IMR-90 (cell line): Measurements from ENCODE around the gene ZNF354B. TPM values are rescaled to one million over a fixed set of nuclear protein-coding genes. Genes with fewer than 3 reads are reported as not detected.

ENCODE experiments used
- ATAC-seq: fragments of 200-7000 bp; cut with Tn5 transposase; 2 replicates; pipeline ENCODE4 v1.9.1; 2020; ENCODE audit warnings: low read depth, mild to moderate bottlenecking, moderate library complexity
- BruUV-seq: library from RNA; stranded (reverse); fragments of 400-500 nt; replicated peaks from 2 replicates; lab custom pipeline; 2021; lab: Mats Ljungman, UMichigan
- CTCF ChIA-PET: fragments of 300-600 bp; formaldehyde crosslinking; extraction: SDS; loops from one replicate; lab custom pipeline; 2021; ENCODE audit warnings: antibody characterized with exemption; lab: Yijun Ruan, JAX
- POLR2A ChIA-PET: fragments of 300-600 bp; sonication (Branson Sonifier 250); formaldehyde crosslinking; loops from one replicate; lab custom pipeline; 2022; ENCODE audit warnings: antibody characterized with exemption; ENCODE audit not compliant: unreplicated experiment; lab: Charles Lee
- DNase-seq: peaks from one replicate; pipeline ENCODE4 v3.0.0; 2013
- H2AFZ ChIP-seq: replicated peaks from 2 replicates; pipeline ENCODE3; 2013; ENCODE audit warnings: low read length, mild to moderate bottlenecking; ENCODE audit not compliant: poor library complexity
- H2AK5ac ChIP-seq: 2 replicates; pipeline ENCODE4 v1.6.1; 2013; ENCODE audit warnings: low read depth, low read length, inconsistent platforms
- H2AK9ac ChIP-seq: replicated peaks from 2 replicates; pipeline ENCODE3; 2013; ENCODE audit warnings: mild to moderate bottlenecking, low read depth, low read length, moderate library complexity; ENCODE audit not compliant: poor library complexity
- H2BK120ac ChIP-seq: 2 replicates; pipeline ENCODE4 v1.6.1; 2013; ENCODE audit warnings: low read depth, low read length, inconsistent platforms
- H2BK15ac ChIP-seq: 3 replicates; pipeline ENCODE4 v1.6.1; 2013; ENCODE audit warnings: low read depth, low read length, inconsistent platforms
- H2BK20ac ChIP-seq: 2 replicates; pipeline ENCODE4 v1.6.1; 2013; ENCODE audit warnings: low read depth, mild to moderate bottlenecking, inconsistent platforms, low read length, moderate library complexity
- H2BK5ac ChIP-seq: 2 replicates; pipeline ENCODE4 v1.6.1; 2013; ENCODE audit warnings: mild to moderate bottlenecking, low read depth, low read length, inconsistent platforms; ENCODE audit not compliant: poor library complexity, severe bottlenecking
- H3K14ac ChIP-seq: replicated peaks from 2 replicates; pipeline ENCODE4 v1.6.1; 2013; ENCODE audit warnings: low read depth, low read length, inconsistent platforms
- H3K18ac ChIP-seq: 2 replicates; pipeline ENCODE4 v1.6.1; 2013; ENCODE audit warnings: low read depth, low read length, control low read depth
- H3K23ac ChIP-seq: 2 replicates; pipeline ENCODE4 v1.6.1; 2013; ENCODE audit warnings: low read depth, low read length, inconsistent platforms
- H3K27ac ChIP-seq: 2 replicates; pipeline ENCODE4 v1.5.1; 2013; ENCODE audit warnings: mild to moderate bottlenecking, control low read depth, low read length; ENCODE audit not compliant: insufficient read depth
- H3K27me3 ChIP-seq: 2 replicates; pipeline ENCODE4 v1.6.1; 2013; ENCODE audit warnings: low read length; ENCODE audit not compliant: control insufficient read depth, insufficient read depth
- H3K36me3 ChIP-seq: 2 replicates; pipeline ENCODE4 v1.6.1; 2013; ENCODE audit warnings: low read length, mixed read lengths; ENCODE audit not compliant: control insufficient read depth, insufficient read depth
- H3K4ac ChIP-seq: 2 replicates; pipeline ENCODE4 v1.6.1; 2013; ENCODE audit warnings: low read depth, low read length, inconsistent platforms
- H3K4me1 ChIP-seq: 2 replicates; pipeline ENCODE4 v1.6.1; 2013; ENCODE audit warnings: low read length, mixed read lengths; ENCODE audit not compliant: control insufficient read depth, insufficient read depth
- H3K4me2 ChIP-seq: 2 replicates; pipeline ENCODE4 v1.6.1; 2013; ENCODE audit warnings: low read depth, mild to moderate bottlenecking, control low read depth, low read length, moderate library complexity
- H3K4me3 ChIP-seq: 2 replicates; pipeline ENCODE4 v1.5.1; 2013; ENCODE audit warnings: low read depth, mild to moderate bottlenecking, control low read depth, low read length, moderate library complexity; ENCODE audit not compliant: insufficient read depth
- H3K56ac ChIP-seq: 2 replicates; pipeline ENCODE4 v1.6.1; 2013; ENCODE audit warnings: low read length, inconsistent platforms; ENCODE audit not compliant: insufficient read depth; ENCODE audit errors: extremely low read depth
- H3K79me1 ChIP-seq, 2 experiments: 2 replicates each; pipeline ENCODE4 v1.6.1; 2013; ENCODE audit warnings: low read length in 2 of 2, inconsistent platforms in 1 of 2, low read depth in 1 of 2
- H3K9ac ChIP-seq: 2 replicates; pipeline ENCODE4 v1.6.1; 2013; ENCODE audit warnings: low read depth, low read length, control low read depth
- H3K9me1 ChIP-seq: 2 replicates; pipeline ENCODE4 v1.6.1; 2013; ENCODE audit warnings: low read length, inconsistent platforms; ENCODE audit not compliant: insufficient read depth
- H3K9me3 ChIP-seq: 2 replicates; pipeline ENCODE4 v1.6.1; 2013; ENCODE audit warnings: low read length; ENCODE audit not compliant: control insufficient read depth, insufficient read depth
- H4K20me1 ChIP-seq: 2 replicates; pipeline ENCODE4 v1.6.1; 2013; ENCODE audit warnings: low read length, inconsistent platforms; ENCODE audit not compliant: insufficient read depth
- H4K5ac ChIP-seq: 2 replicates; pipeline ENCODE4 v1.6.1; 2013; ENCODE audit warnings: mild to moderate bottlenecking, low read depth, low read length, control low read depth
- H4K8ac ChIP-seq, 2 experiments: 2 replicates each; pipeline ENCODE4 v1.6.1; 2013; ENCODE audit warnings: low read depth in 2 of 2, low read length in 2 of 2, control low read depth in 1 of 2, inconsistent platforms in 1 of 2
- H4K91ac ChIP-seq: 2 replicates; pipeline ENCODE4 v1.6.1; 2013; ENCODE audit warnings: low read depth, low read length, inconsistent platforms; ENCODE audit not compliant: insufficient read depth
- CHD1 ChIP-seq: IDR thresholded peaks from 2 replicates; pipeline ENCODE4 v1.6.1; 2012; ENCODE audit warnings: low read depth, low read length, improper control_type of control experiment
- FOS ChIP-seq: fragments of 150-350 bp; IDR thresholded peaks from 2 replicates; pipeline ENCODE4 v1.6.1; 2016; ENCODE audit warnings: low read depth, low read length
- NFE2L2 ChIP-seq: fragments of 150-350 bp; IDR thresholded peaks from 2 replicates; pipeline ENCODE4 v1.6.1; 2016; ENCODE audit warnings: low read depth, mild to moderate bottlenecking, low read length
- WGBS, 2 experiments: methylation state at CpG; one replicate each; pipeline versions ENCODE4 v1.1.5 to v1.1.7; 2013; ENCODE audit warnings: missing lambda C conversion rate in 2 of 2; ENCODE audit not compliant: insufficient read length in 1 of 2; ENCODE audit errors: extremely low coverage in 2 of 2; 5-methylcytosine and 5-hydroxymethylcytosine counted together
- dilution Hi-C: fragments of 300-500 bp; cut with HindIII; formaldehyde crosslinking; loops from one replicate; pipeline ENCODE4 v1.14.3; 2018; ENCODE audit warnings: low sequenced_read_pairs; ENCODE audit not compliant: unreplicated experiment
- in situ Hi-C: fragments of 300-500 bp; cut with MboI; formaldehyde crosslinking; loops from 3 replicates; pipeline ENCODE4 v1.14.3; 2019; ENCODE audit warnings: low sequenced_read_pairs, inconsistent platforms, mixed read lengths
- intact Hi-C: fragments of 100-400 bp; cut with micrococcal nuclease; formaldehyde crosslinking; loops from 2 replicates; pipeline ENCODE4 v1.10.0; 2022
- polyA plus RNA-seq, 3 experiments: library from polyadenylated mRNA; depleted of rRNA; stranded (reverse); fragments of >200 nt; gene quantifications; 2 replicates each; pipeline ENCODE4 v1.2.3, GENCODE V29; 2012; ENCODE audit warnings: low replicate concordance in 1 of 3
- total RNA-seq: library from RNA; depleted of rRNA; stranded (reverse); fragments of >200 nt; gene quantifications from 2 replicates; pipeline ENCODE4 v1.2.3, GENCODE V29; 2012
- TF ChIP-seq, protein P1 (sequence below): conservative IDR thresholded peaks from 2 replicates; pipeline ENCODE4 v1.5.1; 2012; ENCODE audit warnings: mild to moderate bottlenecking, low read depth, low read length, improper control_type of control experiment
- TF ChIP-seq, protein P2 (sequence below): fragments of 150-350 bp; IDR thresholded peaks from 2 replicates; pipeline ENCODE4 v1.6.1; 2016; ENCODE audit warnings: low read depth, mild to moderate bottlenecking, low read length, moderate library complexity, borderline replicate concordance

The ZNF354B gene
- total and polyA plus RNA-seq, 2 of the 4 experiments (the other 2 are of a cell fraction): 5.0 to 6.7 TPM

DNA sequence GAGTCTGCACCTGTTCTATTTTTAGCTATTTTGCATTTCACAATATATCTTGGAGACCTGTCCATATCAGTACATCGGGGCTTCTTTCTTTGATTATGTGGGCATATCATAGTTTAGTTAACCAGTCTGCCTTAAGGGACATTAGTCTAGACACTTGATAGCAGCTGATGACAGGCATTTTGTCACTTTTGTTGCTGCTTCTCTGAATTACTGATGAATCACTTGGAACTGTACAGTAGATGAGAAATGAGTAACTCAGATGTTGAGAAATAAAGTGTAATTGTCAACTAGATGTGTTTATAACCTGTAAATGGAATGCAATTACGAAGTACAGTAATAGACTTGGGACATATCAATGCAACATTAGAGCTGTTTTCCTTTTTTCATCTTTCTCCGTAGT, 43.1 kb downstream of the ZNF354B start:
- in situ Hi-C loops: no loop called here
- Histone ChIP-seq H2AK5ac (no peak overlapping the region), H2BK15ac (no peak overlapping the region), H3K27me3 (no peaks in the 10 kb centered on the region), H2AFZ (no peak overlapping the region), H3K4me1 (no peaks in the 10 kb centered on the region), H3K9me1 (no peaks in the 10 kb centered on the region), H2BK120ac (no peak overlapping the region), H3K23ac (no peak overlapping the region), H4K8ac (no peak overlapping the region), H2BK5ac (no peak overlapping the region), H3K9me3 (peaks cover 15% of the 10 kb centered on the region), H4K91ac (no peak overlapping the region), H2BK20ac (no peak overlapping the region), H4K5ac (no peak overlapping the region), H3K4me3 (no peak overlapping the region), H3K27ac (no peak overlapping the region), H3K9ac (no peak overlapping the region), H3K14ac (no peak overlapping the region), H2AK9ac (no peak overlapping the region), H3K36me3 (no peaks in the 10 kb centered on the region), H3K4ac (no peak overlapping the region), H3K56ac (no peak overlapping the region), H3K4me2 (no peak overlapping the region), H3K79me1 (no peaks in the 10 kb centered on the region), H3K18ac (no peak overlapping the region), H4K20me1 (no peaks in the 10 kb centered on the region)
- intact Hi-C loops: no loop called here
- DNase-seq (no peak), ATAC-seq (no peak)
- dilution Hi-C loops: no loop called here
- no TSS peak for BruUV-seq
- WGBS, 2 experiments: no CpG with 5 or more reads among the region's 3 CpGs
- CTCF ChIA-PET: no interaction called here
- TF ChIP-seq FOS: no peak
- TF ChIP-seq CHD1: no peak
- TF ChIP-seq, protein P1, sequence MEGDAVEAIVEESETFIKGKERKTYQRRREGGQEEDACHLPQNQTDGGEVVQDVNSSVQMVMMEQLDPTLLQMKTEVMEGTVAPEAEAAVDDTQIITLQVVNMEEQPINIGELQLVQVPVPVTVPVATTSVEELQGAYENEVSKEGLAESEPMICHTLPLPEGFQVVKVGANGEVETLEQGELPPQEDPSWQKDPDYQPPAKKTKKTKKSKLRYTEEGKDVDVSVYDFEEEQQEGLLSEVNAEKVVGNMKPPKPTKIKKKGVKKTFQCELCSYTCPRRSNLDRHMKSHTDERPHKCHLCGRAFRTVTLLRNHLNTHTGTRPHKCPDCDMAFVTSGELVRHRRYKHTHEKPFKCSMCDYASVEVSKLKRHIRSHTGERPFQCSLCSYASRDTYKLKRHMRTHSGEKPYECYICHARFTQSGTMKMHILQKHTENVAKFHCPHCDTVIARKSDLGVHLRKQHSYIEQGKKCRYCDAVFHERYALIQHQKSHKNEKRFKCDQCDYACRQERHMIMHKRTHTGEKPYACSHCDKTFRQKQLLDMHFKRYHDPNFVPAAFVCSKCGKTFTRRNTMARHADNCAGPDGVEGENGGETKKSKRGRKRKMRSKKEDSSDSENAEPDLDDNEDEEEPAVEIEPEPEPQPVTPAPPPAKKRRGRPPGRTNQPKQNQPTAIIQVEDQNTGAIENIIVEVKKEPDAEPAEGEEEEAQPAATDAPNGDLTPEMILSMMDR: no peak
- TF ChIP-seq, protein P2, sequence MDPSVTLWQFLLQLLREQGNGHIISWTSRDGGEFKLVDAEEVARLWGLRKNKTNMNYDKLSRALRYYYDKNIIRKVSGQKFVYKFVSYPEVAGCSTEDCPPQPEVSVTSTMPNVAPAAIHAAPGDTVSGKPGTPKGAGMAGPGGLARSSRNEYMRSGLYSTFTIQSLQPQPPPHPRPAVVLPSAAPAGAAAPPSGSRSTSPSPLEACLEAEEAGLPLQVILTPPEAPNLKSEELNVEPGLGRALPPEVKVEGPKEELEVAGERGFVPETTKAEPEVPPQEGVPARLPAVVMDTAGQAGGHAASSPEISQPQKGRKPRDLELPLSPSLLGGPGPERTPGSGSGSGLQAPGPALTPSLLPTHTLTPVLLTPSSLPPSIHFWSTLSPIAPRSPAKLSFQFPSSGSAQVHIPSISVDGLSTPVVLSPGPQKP: no peak
- no peak for TF ChIP-seq NFE2L2
- POLR2A ChIA-PET: no interaction called here
